ENCODE data around the gene TBX15.

Gene TBX15

DNA sequence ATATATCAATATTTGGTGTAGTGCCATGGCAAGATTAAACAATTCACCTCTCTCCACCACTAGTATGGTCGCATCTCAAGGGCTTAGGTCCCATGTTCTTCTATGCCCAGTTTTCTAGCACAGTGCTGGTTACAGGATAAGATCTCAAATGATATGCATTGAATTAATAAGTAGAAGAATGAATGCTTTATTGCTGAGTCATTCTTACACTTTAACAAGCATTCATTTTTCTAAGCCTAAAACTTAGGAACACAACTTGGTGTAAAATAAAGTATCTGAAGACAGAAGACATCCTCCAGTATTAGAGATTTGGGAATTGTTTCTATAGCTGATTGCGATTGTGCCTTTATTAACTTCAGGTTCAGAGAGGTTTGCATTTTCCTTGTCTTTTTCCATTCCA is 85.8 kb downstream of the TBX15 start:
- DNase-seq (ENCODE audit: low read depth): no peak
- TF ChIP-seq, protein P1, sequence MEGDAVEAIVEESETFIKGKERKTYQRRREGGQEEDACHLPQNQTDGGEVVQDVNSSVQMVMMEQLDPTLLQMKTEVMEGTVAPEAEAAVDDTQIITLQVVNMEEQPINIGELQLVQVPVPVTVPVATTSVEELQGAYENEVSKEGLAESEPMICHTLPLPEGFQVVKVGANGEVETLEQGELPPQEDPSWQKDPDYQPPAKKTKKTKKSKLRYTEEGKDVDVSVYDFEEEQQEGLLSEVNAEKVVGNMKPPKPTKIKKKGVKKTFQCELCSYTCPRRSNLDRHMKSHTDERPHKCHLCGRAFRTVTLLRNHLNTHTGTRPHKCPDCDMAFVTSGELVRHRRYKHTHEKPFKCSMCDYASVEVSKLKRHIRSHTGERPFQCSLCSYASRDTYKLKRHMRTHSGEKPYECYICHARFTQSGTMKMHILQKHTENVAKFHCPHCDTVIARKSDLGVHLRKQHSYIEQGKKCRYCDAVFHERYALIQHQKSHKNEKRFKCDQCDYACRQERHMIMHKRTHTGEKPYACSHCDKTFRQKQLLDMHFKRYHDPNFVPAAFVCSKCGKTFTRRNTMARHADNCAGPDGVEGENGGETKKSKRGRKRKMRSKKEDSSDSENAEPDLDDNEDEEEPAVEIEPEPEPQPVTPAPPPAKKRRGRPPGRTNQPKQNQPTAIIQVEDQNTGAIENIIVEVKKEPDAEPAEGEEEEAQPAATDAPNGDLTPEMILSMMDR (IDR thresholded peaks at IDR 0.05; ENCODE audit: low read depth, low read length): no peak
- TF ChIP-seq POLR2A (IDR thresholded peaks at IDR 0.05; ENCODE audit: extremely low read depth, insufficient read length) (no peak), MAX (IDR thresholded peaks at IDR 0.05; ENCODE audit: low read depth, low read length) (no peak), MYC (IDR thresholded peaks at IDR 0.05; ENCODE audit: low read depth, low read length) (no peak)
- H3K4me3 ChIP-seq (ENCODE audit: low read depth, low read length): no peak overlapping the region

DNA sequence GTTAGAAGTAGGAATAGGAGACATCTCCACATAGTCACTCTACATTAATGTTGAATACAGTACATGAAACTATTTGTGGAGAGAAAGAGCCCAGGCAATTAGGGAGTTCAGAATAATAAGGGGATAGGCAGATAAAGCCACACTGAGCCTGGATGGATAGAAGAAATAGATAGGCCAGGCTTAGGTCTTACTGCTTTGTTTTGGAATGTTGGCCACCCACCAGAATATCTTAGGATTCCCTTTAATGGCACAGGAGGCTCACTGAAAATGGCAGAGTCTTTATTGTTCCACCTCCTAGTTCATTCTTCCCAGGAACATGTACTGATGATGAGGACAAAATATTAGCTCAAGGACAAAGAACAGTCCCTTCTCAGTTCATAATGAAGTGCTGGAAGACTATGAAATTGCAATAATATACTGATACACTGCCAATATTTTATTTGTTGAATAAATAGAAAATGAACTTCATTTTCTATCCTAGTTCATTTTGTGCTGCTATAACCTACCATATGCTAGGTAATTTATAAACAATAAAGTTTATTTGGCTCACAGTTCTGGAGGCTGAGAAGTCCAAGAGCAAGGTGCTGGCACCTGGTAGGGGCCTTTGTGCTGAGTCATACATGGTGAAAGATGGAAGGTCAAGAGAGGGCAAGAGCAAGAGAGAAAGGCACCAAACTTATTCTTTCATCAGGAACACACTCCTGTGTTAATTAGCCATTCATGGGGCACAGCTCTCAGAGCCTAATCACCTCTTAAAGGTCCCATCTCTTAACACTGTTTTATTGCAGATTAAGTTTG is 87.3 kb downstream of the TBX15 start:
- TF ChIP-seq, protein P1 (IDR thresholded peaks at IDR 0.05; ENCODE audit: low read depth, low read length): no peak
- TF ChIP-seq MYC (IDR thresholded peaks at IDR 0.05; ENCODE audit: low read depth, low read length) (no peak), MAX (IDR thresholded peaks at IDR 0.05; ENCODE audit: low read depth, low read length) (no peak)
- DNase-seq (ENCODE audit: low read depth): no peak

DNA sequence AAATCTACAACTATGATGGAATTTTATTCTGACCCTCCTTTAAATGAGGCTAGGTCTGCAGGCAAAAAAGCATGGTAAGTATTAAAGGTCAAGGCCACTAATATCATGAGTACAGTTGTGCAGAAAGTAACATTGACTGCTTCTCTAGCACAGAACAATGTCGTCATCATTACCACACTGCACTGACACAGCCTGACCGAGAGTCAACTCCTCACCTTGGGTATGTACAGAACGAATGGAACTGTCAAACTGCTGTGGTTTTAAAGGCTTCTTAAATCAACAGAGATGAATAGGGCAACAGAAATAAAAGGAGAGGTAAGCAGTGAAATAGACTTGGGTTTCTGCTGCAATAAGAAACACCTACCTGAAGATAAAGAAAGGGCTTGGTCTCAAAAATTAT is 88.8 kb downstream of the TBX15 start:
- DNase-seq (ENCODE audit: low read depth): no peak
- no peak overlapping the region for H3K4me3 ChIP-seq (ENCODE audit: low read depth, low read length)
- TF ChIP-seq MAX (IDR thresholded peaks at IDR 0.05; ENCODE audit: low read depth, low read length) (no peak), POLR2A (IDR thresholded peaks at IDR 0.05; ENCODE audit: extremely low read depth, insufficient read length) (no peak), MYC (IDR thresholded peaks at IDR 0.05; ENCODE audit: low read depth, low read length) (no peak)
- TF ChIP-seq, protein P1 (IDR thresholded peaks at IDR 0.05; ENCODE audit: low read depth, low read length): no peak

More for the DNA sequence above, 87.3 kb downstream of the TBX15 start:
- H3K4me3 ChIP-seq (ENCODE audit: low read depth, low read length): no peak overlapping the region

DNA sequence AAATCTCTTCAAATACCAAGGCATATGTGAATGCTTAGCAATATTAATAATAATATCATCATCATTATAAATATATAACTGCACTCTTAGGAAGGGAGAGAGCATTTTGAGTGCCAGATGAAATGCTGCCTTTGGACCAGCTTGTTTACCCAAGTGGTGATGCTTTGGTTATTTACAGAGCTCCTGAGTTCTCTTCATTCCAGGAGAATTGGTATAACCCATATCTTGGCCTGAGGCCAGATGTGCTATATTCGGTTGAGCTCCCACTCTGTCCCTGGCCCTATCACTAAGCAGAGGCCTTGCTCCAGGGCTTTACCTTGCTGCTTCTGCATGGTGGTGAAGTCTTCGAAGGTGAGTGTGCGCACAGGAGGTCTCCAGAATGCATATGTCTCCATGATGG is 89.4 kb downstream of the TBX15 start:
- no peak overlapping the region for H3K4me3 ChIP-seq (ENCODE audit: low read depth, low read length)
- no peak for DNase-seq (ENCODE audit: low read depth)
- no peak for TF ChIP-seq POLR2A (IDR thresholded peaks at IDR 0.05; ENCODE audit: extremely low read depth, insufficient read length)

DNA sequence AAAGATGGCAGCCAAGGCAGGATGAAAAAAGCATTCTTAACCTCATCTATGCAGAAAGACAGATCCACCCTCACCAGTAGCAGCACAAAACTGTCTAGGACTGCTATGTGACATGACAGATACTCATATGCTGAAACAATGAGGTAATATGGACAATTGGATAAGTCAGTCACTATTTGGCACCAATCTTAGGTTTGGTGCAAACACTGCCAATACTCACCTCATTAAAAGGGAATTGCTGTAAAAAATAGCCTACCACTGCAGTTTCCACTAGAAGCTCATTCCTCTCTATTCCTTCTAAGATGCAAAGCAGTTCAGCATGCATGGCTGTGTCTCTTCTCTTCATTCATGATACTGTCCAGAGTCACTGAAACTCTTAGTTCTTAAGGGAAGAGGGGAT is 91.7 kb downstream of the TBX15 start:
- DNase-seq (ENCODE audit: low read depth): no peak
- no peak for TF ChIP-seq MYC (IDR thresholded peaks at IDR 0.05; ENCODE audit: low read depth, low read length)
- TF ChIP-seq, protein P1 (IDR thresholded peaks at IDR 0.05; ENCODE audit: low read depth, low read length): no peak
- TF ChIP-seq POLR2A (IDR thresholded peaks at IDR 0.05; ENCODE audit: extremely low read depth, insufficient read length): no peak
- no peak for TF ChIP-seq MAX (IDR thresholded peaks at IDR 0.05; ENCODE audit: low read depth, low read length)
- no peak overlapping the region for H3K4me3 ChIP-seq (ENCODE audit: low read depth, low read length)

DNA sequence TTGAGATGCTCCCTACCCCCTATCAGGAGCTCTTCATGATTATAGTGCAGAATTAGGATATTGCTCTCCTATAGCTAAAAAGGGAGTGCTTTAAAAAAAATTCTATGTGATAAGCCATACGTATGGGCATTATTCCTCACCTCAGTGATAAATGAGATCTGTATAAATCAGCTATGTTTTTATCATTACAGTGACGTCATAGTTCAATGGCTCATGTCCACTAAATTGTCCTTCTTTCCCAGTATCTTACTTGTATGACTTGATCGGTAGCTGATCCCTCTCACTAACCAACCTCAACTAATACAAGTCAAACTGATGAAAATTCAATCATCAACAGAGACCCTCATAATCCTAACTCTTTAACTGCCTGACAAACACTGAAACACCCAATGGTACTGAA is 93.3 kb downstream of the TBX15 start:
- no peak for TF ChIP-seq MAX (IDR thresholded peaks at IDR 0.05; ENCODE audit: low read depth, low read length)
- TF ChIP-seq, protein P1 (IDR thresholded peaks at IDR 0.05; ENCODE audit: low read depth, low read length): no peak
- no peak for TF ChIP-seq MYC (IDR thresholded peaks at IDR 0.05; ENCODE audit: low read depth, low read length)
- TF ChIP-seq POLR2A (IDR thresholded peaks at IDR 0.05; ENCODE audit: extremely low read depth, insufficient read length): no peak
- H3K4me3 ChIP-seq (ENCODE audit: low read depth, low read length): no peak overlapping the region
- no peak for DNase-seq (ENCODE audit: low read depth)
